Prostate gland (tissue), 2 donors: ENCODE data around the gene LRP3. TPM values are rescaled to one million over a fixed set of nuclear protein-coding genes. Genes with fewer than 3 reads are reported as not detected.

Experiments
- DNase-seq: peaks from one replicate; pipeline ENCODE4 v3.0.0-alpha.2; 2019; ENCODE audit warnings: low spot score
- H3K27ac ChIP-seq, 2 donors: fragments of 200-600 bp; sonication (generic); 2 replicates each; pipeline ENCODE4 v1.5.1; 2017 to 2019
- H3K27me3 ChIP-seq: fragments of 200-600 bp; sonication (generic); replicated peaks from 2 replicates; pipeline ENCODE4 v1.5.1; 2019; ENCODE audit not compliant: insufficient read depth
- H3K36me3 ChIP-seq, 2 donors: fragments of 200-600 bp; sonication (generic); 1 replicate in 1 of 2; 2 replicates in 1 of 2; pipeline versions ENCODE4 v1.5.1 to v1.8.1; 2017 to 2019
- H3K4me1 ChIP-seq: fragments of 200-600 bp; sonication (generic); replicated peaks from 2 replicates; pipeline ENCODE4 v1.5.1; 2019
- H3K4me3 ChIP-seq, 2 donors: fragments of 200-600 bp; sonication (generic); 2 replicates each; pipeline ENCODE4 v1.5.1; 2017 to 2019
- H3K9me3 ChIP-seq: fragments of 200-600 bp; sonication (generic); 2 replicates; pipeline ENCODE4 v1.5.1; 2017
- POLR2A ChIP-seq: fragments of 450-650 bp; IDR thresholded peaks from one replicate; pipeline ENCODE4 v1.6.1; 2016; ENCODE audit warnings: antibody characterized with exemption, mild to moderate bottlenecking
- POLR2AphosphoS5 ChIP-seq: sonication (generic); formaldehyde crosslinking; IDR thresholded peaks from one replicate; pipeline ENCODE4 v1.6.1; 2017; ENCODE audit warnings: antibody characterized with exemption
- WGBS: methylation state at CpG from one replicate; pipeline ENCODE4 v1.1.5; 2018; 5-methylcytosine and 5-hydroxymethylcytosine counted together
- intact Hi-C: fragments of 100-400 bp; cut with DNase I; formaldehyde crosslinking; loops from one replicate; pipeline ENCODE4 v1.14.2; 2022
- total RNA-seq, 2 donors: library from RNA; depleted of rRNA; stranded (reverse); fragments of >200 nt; gene quantifications; one replicate each; pipeline ENCODE4 v1.1.0, GENCODE V29; 2016
- TF ChIP-seq, protein P1 (sequence below), 4 experiments: fragments of 200-600 bp in 2 of 4; fragments of 450-650 bp in 2 of 4; sonication (generic) in 2 of 4; IDR thresholded peaks; 1 replicate in 3 of 4; 2 replicates in 1 of 4; pipeline ENCODE4 v1.5.1; 2016 to 2019; ENCODE audit warnings: antibody characterized with exemption in 4 of 4, mild to moderate bottlenecking in 2 of 4, moderate library complexity in 2 of 4

The LRP3 gene
- total RNA-seq, 2 donors from 2014 or later: 63.7 to 64.4 TPM

DNA sequence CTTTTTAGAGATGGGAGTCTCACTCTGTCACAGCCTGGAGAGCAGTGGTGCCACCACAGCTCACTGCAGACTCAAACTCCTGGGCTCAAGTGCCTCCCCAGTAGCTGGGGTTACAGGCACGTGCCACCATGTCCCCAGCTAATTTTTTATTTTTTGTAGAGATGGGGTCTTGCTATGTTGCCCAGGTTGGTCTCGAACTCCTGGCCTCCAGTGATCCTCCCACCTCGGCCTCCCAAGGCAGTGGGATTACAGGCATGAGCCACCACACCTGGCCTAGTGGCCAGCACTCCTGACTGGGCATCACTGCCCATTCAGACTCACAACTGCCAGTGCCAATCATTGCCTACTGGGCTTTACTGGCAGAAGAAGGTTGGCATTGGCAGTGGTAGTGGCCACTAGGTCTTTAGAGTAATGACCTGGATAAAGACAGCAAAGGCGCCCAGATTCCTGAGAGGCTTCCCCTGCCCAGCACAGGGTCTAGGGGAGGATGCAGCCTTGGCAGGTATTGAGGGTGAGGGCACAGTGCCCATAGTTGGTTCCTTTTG is 58.4 kb downstream of the LRP3 start:
- Histone ChIP-seq H3K4me3 (no peak overlapping the region), H3K27me3 (no peaks in the 10 kb centered on the region), H3K4me1 (no peaks in the 10 kb centered on the region), H3K9me3 (no peaks in the 10 kb centered on the region), H3K36me3 (no peaks in the 10 kb centered on the region), H3K27ac (no peak overlapping the region)
- no peak for DNase-seq
- no peak for TF ChIP-seq POLR2A
- no peak for TF ChIP-seq POLR2AphosphoS5
- TF ChIP-seq, protein P1, sequence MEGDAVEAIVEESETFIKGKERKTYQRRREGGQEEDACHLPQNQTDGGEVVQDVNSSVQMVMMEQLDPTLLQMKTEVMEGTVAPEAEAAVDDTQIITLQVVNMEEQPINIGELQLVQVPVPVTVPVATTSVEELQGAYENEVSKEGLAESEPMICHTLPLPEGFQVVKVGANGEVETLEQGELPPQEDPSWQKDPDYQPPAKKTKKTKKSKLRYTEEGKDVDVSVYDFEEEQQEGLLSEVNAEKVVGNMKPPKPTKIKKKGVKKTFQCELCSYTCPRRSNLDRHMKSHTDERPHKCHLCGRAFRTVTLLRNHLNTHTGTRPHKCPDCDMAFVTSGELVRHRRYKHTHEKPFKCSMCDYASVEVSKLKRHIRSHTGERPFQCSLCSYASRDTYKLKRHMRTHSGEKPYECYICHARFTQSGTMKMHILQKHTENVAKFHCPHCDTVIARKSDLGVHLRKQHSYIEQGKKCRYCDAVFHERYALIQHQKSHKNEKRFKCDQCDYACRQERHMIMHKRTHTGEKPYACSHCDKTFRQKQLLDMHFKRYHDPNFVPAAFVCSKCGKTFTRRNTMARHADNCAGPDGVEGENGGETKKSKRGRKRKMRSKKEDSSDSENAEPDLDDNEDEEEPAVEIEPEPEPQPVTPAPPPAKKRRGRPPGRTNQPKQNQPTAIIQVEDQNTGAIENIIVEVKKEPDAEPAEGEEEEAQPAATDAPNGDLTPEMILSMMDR (IDR thresholded peaks at IDR 0.05): no peak
- whole genome bisulfite sequencing: 100% methylated on average over 4 of the region's 4 CpGs
- intact Hi-C loops: no loop called here

DNA sequence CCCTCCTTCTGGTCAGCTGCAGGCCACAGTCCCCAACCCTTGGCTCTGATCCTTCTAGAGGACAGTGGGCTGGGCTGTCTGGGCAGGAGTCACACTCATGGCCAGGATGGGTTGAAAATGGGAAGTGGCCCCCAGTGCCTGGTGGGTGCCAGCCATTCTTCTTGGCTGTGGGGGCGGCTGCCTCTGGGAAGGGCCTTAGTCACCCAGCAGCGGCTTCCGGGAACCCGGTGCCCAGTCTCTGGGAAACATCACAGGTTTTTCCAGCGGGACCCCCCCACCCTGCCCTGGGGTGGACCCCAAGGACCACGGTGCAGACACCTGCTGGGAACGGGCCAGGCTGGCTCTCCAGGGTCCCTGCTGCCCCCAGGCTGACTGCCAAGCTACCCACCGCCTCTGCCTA is 58.8 kb downstream of the LRP3 start:
- TF ChIP-seq, protein P1 (IDR thresholded peaks at IDR 0.05): no peak
- TF ChIP-seq POLR2AphosphoS5: no peak
- TF ChIP-seq POLR2A: no peak
- no peaks in the 10 kb centered on the region for H3K4me1 ChIP-seq
- DNase-seq: no peak
- no peaks in the 10 kb centered on the region for H3K27me3 ChIP-seq
- H3K4me3 ChIP-seq: no peak overlapping the region
- 79% methylated on average over 8 of the region's 8 CpGs for whole genome bisulfite sequencing
- H3K9me3 ChIP-seq: no peaks in the 10 kb centered on the region
- H3K27ac ChIP-seq: no peak overlapping the region
- intact Hi-C loops: no loop called here
- no peaks in the 10 kb centered on the region for H3K36me3 ChIP-seq

DNA sequence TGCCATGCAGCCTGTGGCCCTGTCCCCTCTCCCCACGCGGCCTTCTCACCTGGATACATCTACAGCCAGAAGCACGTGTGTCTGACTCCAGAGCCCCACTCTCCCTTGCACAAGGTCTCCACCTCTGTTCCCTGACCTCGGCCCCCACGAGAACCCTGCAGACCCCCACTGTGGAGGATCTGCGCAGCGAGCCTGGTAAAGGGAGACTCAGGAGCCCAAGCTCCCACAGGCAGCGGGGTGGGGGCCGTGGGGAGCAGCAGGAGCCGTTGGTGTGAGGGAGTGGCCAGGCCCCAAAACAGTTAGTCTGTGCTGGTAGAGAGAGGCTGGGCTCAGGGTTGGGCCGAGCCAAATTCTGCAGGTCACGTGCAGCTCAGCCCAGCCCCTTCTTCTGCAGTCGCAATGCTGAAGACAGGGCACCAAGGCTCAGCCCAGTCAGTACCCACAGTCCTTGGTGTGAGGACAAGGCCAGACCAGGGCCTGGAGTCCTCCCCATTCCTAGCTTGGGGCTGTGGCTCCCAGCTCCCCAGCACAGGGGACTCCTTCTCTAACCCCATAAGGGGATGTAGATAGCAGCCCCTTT is 60.2 kb downstream of the LRP3 start:
- WGBS: 81% methylated on average over 13 of the region's 13 CpGs
- intact Hi-C loops: no loop called here
- no peaks in the 10 kb centered on the region for H3K36me3 ChIP-seq

DNA sequence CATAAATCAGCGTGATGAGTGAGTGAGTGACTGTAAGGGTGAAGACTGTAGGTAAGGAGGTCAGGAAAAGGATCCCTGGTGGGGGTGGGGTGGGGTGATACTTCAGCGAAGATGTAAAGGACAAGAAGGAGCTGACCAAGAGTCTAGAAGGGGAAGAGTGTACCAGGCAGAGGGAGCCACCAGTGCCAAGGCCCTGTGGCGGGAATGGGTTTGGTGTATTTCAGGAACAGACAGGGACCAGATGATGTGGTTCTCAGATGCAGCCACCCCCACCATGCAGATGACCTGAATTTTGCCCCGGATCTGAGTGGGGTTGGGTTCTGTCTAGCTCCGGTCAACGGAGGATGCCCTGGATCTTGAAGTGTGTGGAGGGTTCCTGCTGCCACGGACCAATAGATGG is 61.7 kb downstream of the LRP3 start:
- WGBS: 88% methylated on average over 7 of the region's 7 CpGs
- Histone ChIP-seq H3K27me3 (no peaks in the 10 kb centered on the region), H3K27ac (no peak overlapping the region), H3K4me3 (no peak overlapping the region), H3K9me3 (no peaks in the 10 kb centered on the region), H3K4me1 (no peaks in the 10 kb centered on the region), H3K36me3 (no peaks in the 10 kb centered on the region)
- intact Hi-C loops: no loop called here
- no peak for DNase-seq
- TF ChIP-seq POLR2A (no peak), POLR2AphosphoS5 (no peak)
- TF ChIP-seq, protein P1 (IDR thresholded peaks at IDR 0.05): no peak

More for the DNA sequence above, 60.2 kb downstream of the LRP3 start:
- Histone ChIP-seq H3K4me3 (no peak overlapping the region), H3K27me3 (no peaks in the 10 kb centered on the region), H3K4me1 (no peaks in the 10 kb centered on the region), H3K9me3 (no peaks in the 10 kb centered on the region), H3K27ac (no peak overlapping the region)
- TF ChIP-seq, protein P1 (IDR thresholded peaks at IDR 0.05): no peak
- no peak for TF ChIP-seq POLR2A
- TF ChIP-seq POLR2AphosphoS5: no peak
- no peak for DNase-seq

DNA sequence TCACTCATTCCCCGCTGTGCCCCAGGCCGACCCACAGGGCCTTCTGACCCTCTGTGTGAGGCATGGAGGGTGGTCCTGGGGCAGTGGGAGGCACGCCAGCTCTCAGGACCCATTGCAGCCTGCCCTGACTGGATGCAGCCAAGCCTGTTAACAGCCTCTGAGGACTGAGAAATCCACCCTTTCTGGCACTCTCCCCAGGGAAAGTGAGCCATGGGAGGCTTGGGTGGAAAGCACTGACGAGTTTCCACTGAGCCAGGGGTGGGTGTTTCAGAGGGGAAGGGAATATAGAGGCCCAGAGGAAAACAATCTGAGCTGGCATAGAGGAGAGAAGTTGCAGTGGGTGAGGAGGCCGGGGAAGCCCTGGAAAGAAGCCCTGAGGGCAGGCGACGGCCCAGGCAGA is 62.1 kb downstream of the LRP3 start:
- intact Hi-C loops: no loop called here
- no peak overlapping the region for H3K4me3 ChIP-seq
- H3K27me3 ChIP-seq: no peaks in the 10 kb centered on the region
- TF ChIP-seq, protein P1 (IDR thresholded peaks at IDR 0.05): no peak
- TF ChIP-seq POLR2AphosphoS5 (no peak), POLR2A (no peak)
- 57% methylated on average over 7 of the region's 7 CpGs for WGBS
- no peaks in the 10 kb centered on the region for H3K36me3 ChIP-seq
- no peaks in the 10 kb centered on the region for H3K9me3 ChIP-seq
- DNase-seq: no peak
- H3K27ac ChIP-seq: no peak overlapping the region
- H3K4me1 ChIP-seq: no peaks in the 10 kb centered on the region
